SJSA1 (cell line): ENCODE measurements around the gene PBX3. TPM values are rescaled to one million over a fixed set of nuclear protein-coding genes. Genes with fewer than 3 reads are reported as not detected.

Experiments used
- DNase-seq, 2 experiments: peaks; one replicate each; pipeline ENCODE4 v3.0.0-alpha.2; 2015 to 2020; ENCODE audit warnings: low spot score in 2 of 2, low read depth in 1 of 2
- H3K27ac ChIP-seq: fragments of 250-450 bp; sonication (Bioruptor Pico); 2 replicates; pipeline ENCODE4 v1.5.1; 2020; ENCODE audit warnings: mild to moderate bottlenecking, moderate library complexity
- H3K27me3 ChIP-seq: fragments of 250-450 bp; sonication (Bioruptor Pico); replicated peaks from 2 replicates; pipeline ENCODE4 v1.5.1; 2020; ENCODE audit warnings: mild to moderate bottlenecking, moderate library complexity
- H3K36me3 ChIP-seq: fragments of 250-450 bp; sonication (Bioruptor Pico); 2 replicates; pipeline ENCODE4 v1.5.1; 2020; ENCODE audit warnings: mild to moderate bottlenecking
- H3K4me1 ChIP-seq: fragments of 250-450 bp; sonication (Bioruptor Pico); replicated peaks from 2 replicates; pipeline ENCODE4 v1.6.1; 2021; ENCODE audit warnings: mild to moderate bottlenecking
- H3K4me3 ChIP-seq: fragments of 250-450 bp; sonication (Bioruptor Pico); 2 replicates; pipeline ENCODE4 v1.5.1; 2020; ENCODE audit warnings: mild to moderate bottlenecking
- H3K9me3 ChIP-seq: fragments of 250-450 bp; sonication (Bioruptor Pico); replicated peaks from 2 replicates; pipeline ENCODE4 v1.5.1; 2020; ENCODE audit warnings: mild to moderate bottlenecking
- total RNA-seq: library from RNA; depleted of rRNA; stranded (reverse); fragments of >200 nt; shearing (Covaris generic); gene quantifications from 2 replicates; pipeline ENCODE4 v1.2.3, GENCODE V29; 2014; rRNA removed

PBX3 gene
- 15.1 and 32.8 TPM in 2 replicates for total RNA-seq

GRCh38 chr9:125747053-125747764 lies at the start of gene PBX3:
Gene PBX3 (plus strand): TSS chr9:125747373.
- Histone ChIP-seq H3K27me3 (no peaks in the 10 kb centered on the region), H3K27ac (peak within 1 kb of the TSS; percentile 74), H3K36me3 (peaks cover 9% of the 10 kb centered on the region; the same call in 1 of the 2 replicates)

GRCh38 chr9:125699870-125700269 lies 47.3 kb upstream of the PBX3 start:
- Histone ChIP-seq H3K27ac (no peak overlapping the region), H3K36me3 (peaks cover under 1% of the 10 kb centered on the region; the same call in 1 of the 2 replicates), H3K27me3 (no peaks in the 10 kb centered on the region), H3K9me3 (no peaks in the 10 kb centered on the region), H3K4me1 (no peaks in the 10 kb centered on the region; the same call in 1 of the 2 replicates), H3K4me3 (no peak overlapping the region)
- DNase-seq, result no peak

More at GRCh38 chr9:125747053-125747764, at the start of gene PBX3:
- Histone ChIP-seq H3K9me3 (no peaks in the 10 kb centered on the region), H3K4me3 (peak within 1 kb of the TSS; percentile 66), H3K4me1 (peaks cover 30% of the 10 kb centered on the region)
- peak in 1 of 2 experiments; percentile 52 for DNase-seq

GRCh38 chr9:125700791-125701190 lies 46.4 kb upstream of the PBX3 start:
- Histone ChIP-seq H3K9me3 (no peaks in the 10 kb centered on the region), H3K36me3 (peaks cover 6% of the 10 kb centered on the region; the same call in 1 of the 2 replicates), H3K4me3 (no peak overlapping the region), H3K4me1 (no peaks in the 10 kb centered on the region), H3K27ac (no peak overlapping the region), H3K27me3 (no peaks in the 10 kb centered on the region)
- DNase-seq, result no peak

- no peak overlapping the region for H3K27ac ChIP-seq
- peaks cover 6% of the 10 kb centered on the region; the same call in 1 of the 2 replicates for H3K36me3 ChIP-seq
- H3K27me3 ChIP-seq, result no peaks in the 10 kb centered on the region
- no peak for DNase-seq
- H3K4me3 ChIP-seq, result no peak overlapping the region
- no peaks in the 10 kb centered on the region for H3K4me1 ChIP-seq
- no peaks in the 10 kb centered on the region for H3K9me3 ChIP-seq
Measured at GRCh38 chr9:125701351-125701750, 45.8 kb upstream of the PBX3 start.

GRCh38 chr9:125703662-125704061 lies 43.5 kb upstream of the PBX3 start:
- no peak for DNase-seq

GRCh38 chr9:125705893-125706292 lies 41.3 kb upstream of the PBX3 start:
- Histone ChIP-seq H3K27ac (no peak overlapping the region), H3K27me3 (no peaks in the 10 kb centered on the region), H3K4me3 (peak overlapping the region; percentile 75), H3K9me3 (no peaks in the 10 kb centered on the region), H3K4me1 (peaks cover 3% of the 10 kb centered on the region; the same call in 1 of the 2 replicates), H3K36me3 (peaks cover 9% of the 10 kb centered on the region)
- no peak for DNase-seq

More at GRCh38 chr9:125703662-125704061, 43.5 kb upstream of the PBX3 start:
- Histone ChIP-seq H3K4me1 (peaks cover 3% of the 10 kb centered on the region; the same call in 1 of the 2 replicates), H3K27ac (no peak overlapping the region), H3K36me3 (peaks cover 9% of the 10 kb centered on the region), H3K4me3 (no peak overlapping the region), H3K27me3 (no peaks in the 10 kb centered on the region), H3K9me3 (no peaks in the 10 kb centered on the region)

GRCh38 chr9:125706651-125707471 lies 40.3 kb upstream of the PBX3 start, which contains the start of gene MAPKAP1:
Gene MAPKAP1 (minus strand): TSS chr9:125707208. CDS start chr9:125672574, 34,634 bp downstream.
- DNase-seq, result peak; percentile 89 to 96
- peak within 1 kb of the TSS; percentile 57 for H3K27ac ChIP-seq
- H3K4me1 ChIP-seq, result peaks cover 3% of the 10 kb centered on the region; the same call in 1 of the 2 replicates
- H3K4me3 ChIP-seq, result peak within 1 kb of the TSS; percentile 75
- H3K9me3 ChIP-seq, result no peaks in the 10 kb centered on the region
- H3K27me3 ChIP-seq, result no peaks in the 10 kb centered on the region
- H3K36me3 ChIP-seq, result peaks cover 9% of the 10 kb centered on the region

- Histone ChIP-seq H3K36me3 (peaks cover 9% of the 10 kb centered on the region), H3K9me3 (no peaks in the 10 kb centered on the region), H3K27ac (no peak overlapping the region), H3K27me3 (no peaks in the 10 kb centered on the region), H3K4me1 (peaks cover 3% of the 10 kb centered on the region; the same call in 1 of the 2 replicates), H3K4me3 (peak overlapping the region; percentile 75)
- no peak for DNase-seq
Measured at GRCh38 chr9:125707472-125707804, 39.7 kb upstream of the PBX3 start.

- Histone ChIP-seq H3K4me1 (no peaks in the 10 kb centered on the region), H3K27me3 (no peaks in the 10 kb centered on the region), H3K4me3 (no peak overlapping the region), H3K27ac (no peak overlapping the region), H3K36me3 (no peaks in the 10 kb centered on the region), H3K9me3 (no peaks in the 10 kb centered on the region)
- DNase-seq, result no peak
Measured at GRCh38 chr9:125726456-125727132, 20.6 kb upstream of the PBX3 start.

- Histone ChIP-seq H3K9me3 (no peaks in the 10 kb centered on the region), H3K4me3 (no peak overlapping the region), H3K27ac (no peak overlapping the region), H3K4me1 (no peaks in the 10 kb centered on the region), H3K36me3 (no peaks in the 10 kb centered on the region), H3K27me3 (no peaks in the 10 kb centered on the region; the same call in 1 of the 2 replicates)
- DNase-seq, result no peak
Measured at GRCh38 chr9:125730168-125730567, 17.0 kb upstream of the PBX3 start.

- H3K27ac ChIP-seq, result no peak overlapping the region
- H3K36me3 ChIP-seq, result no peaks in the 10 kb centered on the region
- H3K27me3 ChIP-seq, result no peaks in the 10 kb centered on the region; the same call in 1 of the 2 replicates
- H3K4me1 ChIP-seq, result no peaks in the 10 kb centered on the region
- no peak overlapping the region for H3K4me3 ChIP-seq
- no peak for DNase-seq
- H3K9me3 ChIP-seq, result no peaks in the 10 kb centered on the region
Measured at GRCh38 chr9:125732562-125732961, 14.6 kb upstream of the PBX3 start.

GRCh38 chr9:125739436-125739835 lies 7.7 kb upstream of the PBX3 start:
- Histone ChIP-seq H3K36me3 (no peaks in the 10 kb centered on the region), H3K27me3 (no peaks in the 10 kb centered on the region), H3K9me3 (no peaks in the 10 kb centered on the region), H3K4me3 (no peak overlapping the region), H3K4me1 (peaks cover 2% of the 10 kb centered on the region), H3K27ac (no peak overlapping the region)
- DNase-seq, result no peak

- H3K4me3 ChIP-seq, result no peak overlapping the region
- H3K27ac ChIP-seq, result no peak overlapping the region
- peaks cover 22% of the 10 kb centered on the region for H3K4me1 ChIP-seq
- no peaks in the 10 kb centered on the region for H3K27me3 ChIP-seq
- no peak for DNase-seq
- H3K36me3 ChIP-seq, result no peaks in the 10 kb centered on the region
- no peaks in the 10 kb centered on the region for H3K9me3 ChIP-seq
Measured at GRCh38 chr9:125742657-125743056, 4.5 kb upstream of the PBX3 start.
